ENCODE results near the gene GNAI3. TPM values are rescaled to one million over a fixed set of nuclear protein-coding genes. Genes with fewer than 3 reads are reported as not detected.

The GNAI3 gene
- total and polyA plus RNA-seq, 2 of the 13 experiments (the other 11 are each of a cell fraction or from before 2014, with no cell fraction given) = 4.3 to 9.0 TPM

GRCh38 chr1:109548321-109549267 lies at the start of gene GNAI3 (continued):
- peak; percentile 95 for TF ChIP-seq ZFX (CRISPR knock-in tag; IDR thresholded peaks at IDR 0.05; ENCODE audit: low read depth)
- TF ChIP-seq GABPB1 (CRISPR knock-in tag; IDR thresholded peaks at IDR 0.05) = peak; percentile 98
- TF ChIP-seq CCDC6 (CRISPR knock-in tag; IDR thresholded peaks at IDR 0.05) = 0 out of 2 replicates have a peak, but pooled peaks have one; percentile 63
- TF ChIP-seq ZNF441 (CRISPR knock-in tag; IDR thresholded peaks at IDR 0.05; ENCODE audit: borderline replicate concordance) = no peak
- TF ChIP-seq SYNCRIP (IDR thresholded peaks at IDR 0.05; ENCODE audit: insufficient read depth, low read depth, low read length) = no peak
- no peak for TF ChIP-seq ZNF7 (CRISPR knock-in tag; IDR thresholded peaks at IDR 0.05)
- TF ChIP-seq ZNF768 (CRISPR knock-in tag; IDR thresholded peaks at IDR 0.05) = peak; percentile 59; the same call in 1 of the 2 replicates
- peak; percentile 81 for TF ChIP-seq ZNF274 (CRISPR knock-in tag; IDR thresholded peaks at IDR 0.05)
- no peak; the same call in 1 of the 2 replicates for TF ChIP-seq RBAK (CRISPR knock-in tag; IDR thresholded peaks at IDR 0.05)
- TF ChIP-seq XRCC5 (optimal IDR thresholded peaks at IDR 0.05; ENCODE audit: low read length) = peak; percentile 29
- peak; percentile 42; the same call in 1 of the 2 replicates for TF ChIP-seq GATA4 (IDR thresholded peaks at IDR 0.05; ENCODE audit: borderline replicate concordance, low read depth)
- peak; percentile 89; the same call in 1 of the 2 replicates for TF ChIP-seq ARHGAP35 (CRISPR knock-in tag; IDR thresholded peaks at IDR 0.05; ENCODE audit: borderline replicate concordance)
- TF ChIP-seq EZH2 (conservative IDR thresholded peaks at IDR 0.05; ENCODE audit: low read depth, low read length) = no peak
- TF ChIP-seq SPEN (CRISPR knock-in tag; IDR thresholded peaks at IDR 0.05; ENCODE audit: low read depth) = peak; percentile 87
- TF ChIP-seq ZNF569 (CRISPR knock-in tag; IDR thresholded peaks at IDR 0.05; ENCODE audit: borderline replicate concordance) = no peak; the same call in 1 of the 2 replicates
- no peak for TF ChIP-seq ZSCAN30 (CRISPR knock-in tag; IDR thresholded peaks at IDR 0.05)
- TF ChIP-seq HNRNPK (IDR thresholded peaks at IDR 0.05; ENCODE audit: low read depth, low read length, poor library complexity, severe bottlenecking) = no peak
- TF ChIP-seq ATF7 (IDR thresholded peaks at IDR 0.05) = no peak
- TF ChIP-seq ATF7 (CRISPR knock-in tag; IDR thresholded peaks at IDR 0.05) = 0 out of 2 replicates have a peak, but pooled peaks have one; percentile 54
- peak; percentile 93 for TF ChIP-seq SNAPC2 (CRISPR knock-in tag; IDR thresholded peaks at IDR 0.05)
- TF ChIP-seq HBP1 (CRISPR knock-in tag; IDR thresholded peaks at IDR 0.05; ENCODE audit: low read depth) = peak; percentile 30; the same call in 1 of the 2 replicates
- peak; percentile 89 for TF ChIP-seq HDAC1 (CRISPR knock-in tag; IDR thresholded peaks at IDR 0.05)
- no peak for TF ChIP-seq TBP (CRISPR knock-in tag; IDR thresholded peaks at IDR 0.05)
- no peak; the same call in none of the 2 replicates for TF ChIP-seq MIXL1 (CRISPR knock-in tag; IDR thresholded peaks at IDR 0.05)
- 0 out of 2 replicates have a peak, but pooled peaks have one; percentile 50 for TF ChIP-seq ZNF543 (CRISPR knock-in tag; IDR thresholded peaks at IDR 0.05)
- peak; percentile 79 for TF ChIP-seq POGZ (CRISPR knock-in tag; IDR thresholded peaks at IDR 0.05)
- TF ChIP-seq GTF2F1 (IDR thresholded peaks at IDR 0.05; ENCODE audit: low read length) = no peak
- peak; percentile 86; the same call in 1 of the 2 replicates for TF ChIP-seq IRX3 (CRISPR knock-in tag; IDR thresholded peaks at IDR 0.05; ENCODE audit: borderline replicate concordance, low read depth)
- no peak for TF ChIP-seq ZNF263 (CRISPR knock-in tag; IDR thresholded peaks at IDR 0.05)
- TF ChIP-seq GATAD2A (CRISPR knock-in tag; IDR thresholded peaks at IDR 0.05) = peak; percentile 56
- TF ChIP-seq ZNF883 (CRISPR knock-in tag; IDR thresholded peaks at IDR 0.05; ENCODE audit: not compliant biosample characterization) = no peak
